Peyer's patch (tissue), 4 donors: ENCODE data around the gene GPR162. TPM values are rescaled to one million over a fixed set of nuclear protein-coding genes. Genes with fewer than 3 reads are reported as not detected.
"Not testable (repeated sequence)": the region's sequence is repeated elsewhere in the genome, so short reads cannot be mapped to it uniquely, and the experiment has no call there.

Experiments
- DNase-seq, 3 donors: peaks; one replicate each; pipeline ENCODE4 v3.0.0-alpha.2; 2017 to 2019
- H3K27ac ChIP-seq, 4 donors: fragments of 200-600 bp; sonication (generic); one replicate each; pipeline ENCODE4 v1.5.1; 2016 to 2019
- H3K27me3 ChIP-seq, 2 donors: fragments of 200-600 bp; sonication (generic); one replicate each; pipeline ENCODE4 v1.5.1; 2019
- H3K36me3 ChIP-seq, 3 donors: fragments of 200-600 bp; sonication (generic); one replicate each; pipeline ENCODE4 v1.5.1; 2016 to 2019
- H3K4me1 ChIP-seq, 4 donors: fragments of 200-600 bp; sonication (generic); one replicate each; pipeline ENCODE4 v1.5.1; 2016 to 2019
- H3K4me3 ChIP-seq, 4 donors: fragments of 200-600 bp; sonication (generic); 1 replicate in 3 of 4; 2 replicates in 1 of 4; pipeline ENCODE4 v1.5.1; 2016 to 2019; ENCODE audit warnings: mild to moderate bottlenecking in 1 of 4
- H3K9me3 ChIP-seq, 4 donors: fragments of 200-600 bp; sonication (generic); one replicate each; pipeline ENCODE4 v1.5.1; 2016 to 2019; ENCODE audit warnings: mild to moderate bottlenecking in 1 of 4
- CTCF ChIP-seq, 6 experiments: fragments of 450-650 bp in 4 of 6; fragments of 200-600 bp in 2 of 6; sonication (generic) in 1 of 6; IDR thresholded peaks; one replicate each; pipeline ENCODE4 v1.5.1; 2017 to 2019; ENCODE audit warnings: antibody characterized with exemption in 6 of 6, mild to moderate bottlenecking in 3 of 6, moderate library complexity in 1 of 6
- POLR2A ChIP-seq, 2 donors: fragments of 450-650 bp; IDR thresholded peaks; one replicate each; pipeline ENCODE4 v1.5.1; 2017; ENCODE audit warnings: antibody characterized with exemption in 2 of 2, mild to moderate bottlenecking in 2 of 2, moderate library complexity in 2 of 2
- total RNA-seq, 4 donors: library from RNA; depleted of rRNA; stranded (reverse); fragments of >200 nt; gene quantifications; one replicate each; pipeline ENCODE4 v1.1.0, GENCODE V29; 2016

Gene GPR162
- total RNA-seq, 4 donors from 2014 or later, result 2.5 to 11.6 (median 4.1) TPM; not detected in 1

GRCh38 chr12:6863586-6864321 is 42.1 kb downstream of the GPR162 start:
- no peak for DNase-seq
- TF ChIP-seq POLR2A (IDR thresholded peaks at IDR 0.05), result no peak
- TF ChIP-seq CTCF (IDR thresholded peaks at IDR 0.05), result no peak

GRCh38 chr12:6865307-6865706 is 43.7 kb downstream of the GPR162 start:
- H3K4me1 ChIP-seq, result peaks cover 0 to 27% (median 8%) of the 10 kb centered on the region in 4 donors
- peaks cover 0 to 68% (median 0%) of the 10 kb centered on the region in 3 donors for H3K36me3 ChIP-seq
- not testable (repeated sequence) for H3K27ac ChIP-seq, H3K4me3 ChIP-seq, H3K27me3 ChIP-seq, DNase-seq, H3K9me3 ChIP-seq

More at GRCh38 chr12:6863586-6864321, 42.1 kb downstream of the GPR162 start:
- H3K9me3 ChIP-seq, result no peaks in the 10 kb centered on the region
- no peaks in the 10 kb centered on the region for H3K27me3 ChIP-seq
- H3K36me3 ChIP-seq, result peaks cover 0 to 71% (median 0%) of the 10 kb centered on the region in 3 donors
- peaks cover 0 to 12% (median 4%) of the 10 kb centered on the region in 4 donors for H3K4me1 ChIP-seq
- H3K4me3 ChIP-seq, result no peak overlapping the region
- H3K27ac ChIP-seq, result no peak overlapping the region

- no peak for DNase-seq
Measured at GRCh38 chr12:6866163-6866919, 44.7 kb downstream of the GPR162 start.

GRCh38 chr12:6866920-6867412 is 45.3 kb downstream of the GPR162 start:
- no peaks in the 10 kb centered on the region for H3K9me3 ChIP-seq
- peak overlapping the region; percentile 93 to 99 (median 96) for H3K4me3 ChIP-seq
- H3K36me3 ChIP-seq, result peaks cover 0 to 62% (median 0%) of the 10 kb centered on the region in 3 donors
- no peak for TF ChIP-seq CTCF (IDR thresholded peaks at IDR 0.05)
- TF ChIP-seq POLR2A (IDR thresholded peaks at IDR 0.05), result no peak
- peak overlapping the region; percentile 96 to 100 (median 98) for H3K27ac ChIP-seq
- no peaks in the 10 kb centered on the region for H3K27me3 ChIP-seq
- no peak for DNase-seq
- peaks cover 0 to 43% (median 15%) of the 10 kb centered on the region in 4 donors for H3K4me1 ChIP-seq

More at GRCh38 chr12:6866163-6866919, 44.7 kb downstream of the GPR162 start:
- no peaks in the 10 kb centered on the region for H3K9me3 ChIP-seq
- peak overlapping the region; percentile 96 to 100 (median 98) for H3K27ac ChIP-seq
- H3K4me1 ChIP-seq, result peaks cover 0 to 37% (median 9%) of the 10 kb centered on the region in 4 donors
- H3K36me3 ChIP-seq, result peaks cover 0 to 68% (median 0%) of the 10 kb centered on the region in 3 donors
- no peaks in the 10 kb centered on the region for H3K27me3 ChIP-seq
- no peak for TF ChIP-seq CTCF (IDR thresholded peaks at IDR 0.05)
- TF ChIP-seq POLR2A (IDR thresholded peaks at IDR 0.05), result no peak
- peak overlapping the region; percentile 93 to 99 (median 96) for H3K4me3 ChIP-seq

GRCh38 chr12:6867413-6868210 is 46.0 kb downstream of the GPR162 start, which contains the start of gene TPI1:
TPI1 (plus strand) TSS chr12:6867531; CDS start chr12:6867567, 36 bp downstream.
- H3K27me3 ChIP-seq, result no peaks in the 10 kb centered on the region
- peaks cover 0 to 58% (median 0%) of the 10 kb centered on the region in 3 donors for H3K36me3 ChIP-seq
- DNase-seq, result peak; percentile 85 to 94 (median 92)
- peak within 1 kb of the TSS; percentile 96 to 100 (median 98) for H3K27ac ChIP-seq
- H3K9me3 ChIP-seq, result no peaks in the 10 kb centered on the region
- peak within 1 kb of the TSS; percentile 93 to 99 (median 96) for H3K4me3 ChIP-seq
- H3K4me1 ChIP-seq, result peaks cover 0 to 46% (median 17%) of the 10 kb centered on the region in 4 donors
- TF ChIP-seq POLR2A (IDR thresholded peaks at IDR 0.05), result peak; percentile 99
- no peak for TF ChIP-seq CTCF (IDR thresholded peaks at IDR 0.05)
